Sigmoid colon (tissue), 7 donors: ENCODE data around the gene PHC3. TPM values are rescaled to one million over a fixed set of nuclear protein-coding genes. Genes with fewer than 3 reads are reported as not detected.

Experiments used
- DNase-seq: peaks from one replicate; pipeline ENCODE4 v3.0.0-alpha.2; 2019
- H3K27ac ChIP-seq, 4 donors: fragments of 200-600 bp; sonication (generic); one replicate each; pipeline ENCODE4 v1.5.1; 2016 to 2019; ENCODE audit warnings: mild to moderate bottlenecking in 1 of 4
- H3K27me3 ChIP-seq, 3 donors: fragments of 200-600 bp; sonication (generic); one replicate each; pipeline ENCODE4 v1.5.1; 2019; ENCODE audit warnings: mild to moderate bottlenecking in 1 of 3
- H3K36me3 ChIP-seq, 4 donors: fragments of 200-600 bp; sonication (generic); one replicate each; pipeline ENCODE4 v1.5.1; 2016 to 2019
- H3K4me1 ChIP-seq, 4 donors: fragments of 200-600 bp; sonication (generic); one replicate each; pipeline ENCODE4 v1.5.1; 2017 to 2019
- H3K4me3 ChIP-seq, 4 donors: fragments of 200-600 bp; sonication (generic); one replicate each; pipeline ENCODE4 v1.5.1; 2017 to 2019; ENCODE audit warnings: mild to moderate bottlenecking in 2 of 4, moderate library complexity in 1 of 4
- H3K9me3 ChIP-seq, 4 donors: fragments of 200-600 bp in 3 of 4; sonication (generic) in 3 of 4; one replicate each; pipeline versions ENCODE4 v1.5.1 to v1.6.1; 2013 to 2019
- CTCF ChIP-seq, 4 experiments: fragments of 450-650 bp in 3 of 4; fragments of 200-600 bp in 1 of 4; IDR thresholded peaks; one replicate each; pipeline ENCODE4 v1.5.1; 2016 to 2019; ENCODE audit warnings: antibody characterized with exemption in 4 of 4, mild to moderate bottlenecking in 3 of 4, moderate library complexity in 2 of 4
- EP300 ChIP-seq, 4 donors: sonication (generic); formaldehyde crosslinking; IDR thresholded peaks; one replicate each; pipeline ENCODE4 v1.6.1; 2017; ENCODE audit warnings: antibody characterized with exemption in 4 of 4
- POLR2A ChIP-seq, 2 donors: fragments of 450-650 bp; IDR thresholded peaks; one replicate each; pipeline ENCODE4 v1.6.1; 2016; ENCODE audit warnings: antibody characterized with exemption in 2 of 2, mild to moderate bottlenecking in 2 of 2, moderate library complexity in 2 of 2
- POLR2AphosphoS5 ChIP-seq, 4 donors: sonication (generic); formaldehyde crosslinking; IDR thresholded peaks; one replicate each; pipeline ENCODE4 v1.6.1; 2017; ENCODE audit warnings: antibody characterized with exemption in 4 of 4
- WGBS, 2 donors: extraction: QIAGEN DNeasy Blood & Tissue Kit; methylation state at CpG; one replicate each; pipeline ENCODE4 v1.1.7; 2013; 5-methylcytosine and 5-hydroxymethylcytosine counted together
- intact Hi-C: fragments of 100-400 bp; cut with DNase I; formaldehyde crosslinking; loops from one replicate; pipeline ENCODE4 v1.15.1; 2023
- polyA plus RNA-seq, 3 donors: library from polyadenylated mRNA; stranded (reverse); fragments of 200-250 nt; gene quantifications; one replicate each; pipeline ENCODE4 v1.2.3, GENCODE V29; 2013
- total RNA-seq, 4 donors: library from RNA; depleted of rRNA; stranded (reverse); fragments of >200 nt; gene quantifications; one replicate each; pipeline ENCODE4 v1.1.0, GENCODE V29; 2016
- donor health status: healthy with polysubstance abuse.
- donor health status: Bipolar disorder and iron deficiency.
- donor health status: healthy.

Gene PHC3
- total and polyA plus RNA-seq, 7 donors = 3.0 to 85.9 (median 56.4) TPM

- Histone ChIP-seq H3K27ac (peak overlapping the region in 2 of 4 donors; percentile 9 to 13), H3K27me3 (no peaks in the 10 kb centered on the region), H3K36me3 (no peaks in the 10 kb centered on the region), H3K4me1 (peaks cover 0 to 8% (median 3%) of the 10 kb centered on the region in 4 donors), H3K9me3 (no peaks in the 10 kb centered on the region), H3K4me3 (no peak overlapping the region)
- no peak for DNase-seq
- TF ChIP-seq CTCF (IDR thresholded peaks at IDR 0.05) (peak in 1 of 4 experiments; percentile 4), POLR2A (IDR thresholded peaks at IDR 0.05) (no peak), POLR2AphosphoS5 (IDR thresholded peaks at IDR 0.05) (no peak), EP300 (IDR thresholded peaks at IDR 0.05) (no peak)
- intact Hi-C loops = no loop called here
- WGBS, 2 donors = 88 to 90% methylated on average over 4 of the region's 4 CpGs
These were observed 8.1 kb upstream of the PHC3 start for GRCh38 chr3:170189398-170190256.

- DNase-seq = no peak
- peaks cover 0 to 35% (median 16%) of the 10 kb centered on the region in 4 donors for H3K36me3 ChIP-seq
- H3K27me3 ChIP-seq = no peaks in the 10 kb centered on the region
- peak overlapping the region; percentile 90 to 100 (median 95) for H3K27ac ChIP-seq
- H3K4me3 ChIP-seq = peak overlapping the region; percentile 67 to 99 (median 80)
- TF ChIP-seq CTCF (IDR thresholded peaks at IDR 0.05) = no peak
- TF ChIP-seq POLR2AphosphoS5 (IDR thresholded peaks at IDR 0.05) = peak in 1 of 4 donors; percentile 18
- no peaks in the 10 kb centered on the region for H3K9me3 ChIP-seq
- 3 to 13% methylated on average over 16 of the region's 16 CpGs for WGBS, 2 donors
- peaks cover 0 to 28% (median 19%) of the 10 kb centered on the region in 4 donors for H3K4me1 ChIP-seq
- intact Hi-C loops = loop anchor here (2.0 kb wide), 2 partner anchors 43 to 177 kb away; partner anchors contain the start of genes PRKCI and SKIL
These were observed 1.2 kb downstream of the PHC3 start for GRCh38 chr3:170180079-170180907.

GRCh38 chr3:170179432-170179831 is 2.1 kb downstream of the PHC3 start:
- Histone ChIP-seq H3K27me3 (no peaks in the 10 kb centered on the region), H3K9me3 (no peaks in the 10 kb centered on the region), H3K27ac (peak overlapping the region in 2 of 4 donors; percentile 95 to 100), H3K36me3 (peaks cover 0 to 43% (median 19%) of the 10 kb centered on the region in 4 donors), H3K4me1 (peaks cover 0 to 36% (median 21%) of the 10 kb centered on the region in 4 donors), H3K4me3 (peak overlapping the region in 3 of 4 donors; percentile 67 to 99 (median 79))
- intact Hi-C loops = no loop called here
- no peak for TF ChIP-seq CTCF (IDR thresholded peaks at IDR 0.05)
- no peak for TF ChIP-seq EP300 (IDR thresholded peaks at IDR 0.05)
- TF ChIP-seq POLR2A (IDR thresholded peaks at IDR 0.05) = no peak
- no peak for TF ChIP-seq POLR2AphosphoS5 (IDR thresholded peaks at IDR 0.05)
- DNase-seq = no peak
- 30 to 47% methylated on average over 1 of the region's 1 CpG for WGBS, 2 donors

- TF ChIP-seq POLR2AphosphoS5 (IDR thresholded peaks at IDR 0.05) (no peak), CTCF (IDR thresholded peaks at IDR 0.05) (no peak), POLR2A (IDR thresholded peaks at IDR 0.05) (no peak), EP300 (IDR thresholded peaks at IDR 0.05) (no peak)
- 53 to 71% methylated on average over 3 of the region's 3 CpGs for WGBS, 2 donors
- no peaks in the 10 kb centered on the region for H3K9me3 ChIP-seq
- DNase-seq = no peak
- H3K27ac ChIP-seq = no peak overlapping the region
- intact Hi-C loops = no loop called here
- H3K4me3 ChIP-seq = peak overlapping the region in 1 of 4 donors; percentile 99
- peaks cover 0 to 44% (median 26%) of the 10 kb centered on the region in 4 donors for H3K4me1 ChIP-seq
- no peaks in the 10 kb centered on the region for H3K27me3 ChIP-seq
- H3K36me3 ChIP-seq = peaks cover 0 to 51% (median 20%) of the 10 kb centered on the region in 4 donors
These were observed 2.9 kb downstream of the PHC3 start for GRCh38 chr3:170178651-170179050.
